Endothelial cell of umbilical vein (primary cell): ENCODE results near the gene SUMO2. TPM values are rescaled to one million over a fixed set of nuclear protein-coding genes. Genes with fewer than 3 reads are reported as not detected.

Experiments used
- BruUV-seq: library from RNA; stranded (reverse); fragments of 400-500 nt; replicated peaks from 2 replicates; lab custom pipeline; 2021; lab: Mats Ljungman, UMichigan
- CTCF ChIA-PET: fragments of 300-600, 350-600 bp; sonication (Branson Sonifier 250); formaldehyde crosslinking; loops from one replicate; lab custom pipeline; 2021; ENCODE audit warnings: antibody characterized with exemption, inconsistent platforms; lab: Charles Lee
- POLR2A ChIA-PET: fragments of 300-600, 350-600 bp; sonication (Branson Sonifier 250); formaldehyde crosslinking; loops from one replicate; lab custom pipeline; 2021; ENCODE audit warnings: antibody characterized with exemption, inconsistent platforms; lab: Charles Lee
- DNase-seq: peaks from one replicate; pipeline ENCODE4 v3.0.0-alpha.2; 2011; ENCODE audit warnings: low read depth, low spot score
- FAIRE-seq: peaks from 2 replicates; lab custom pipeline; 2011; peaks lifted over from hg19 to GRCh38; lab: Jason Lieb, UNC
- H2AFZ ChIP-seq: 2 replicates; pipeline ENCODE4 v1.6.0; 2012; ENCODE audit warnings: low read depth, low read length, control low read depth, inconsistent platforms
- H3K27ac ChIP-seq: 2 replicates; pipeline ENCODE4 v1.5.1; 2011; ENCODE audit warnings: low read depth, mild to moderate bottlenecking, control low read depth, low read length, moderate library complexity; ENCODE audit not compliant: insufficient read depth
- H3K27me3 ChIP-seq, 2 experiments: 2 replicates each; pipeline versions ENCODE4 v1.6.0 to v1.6.1; 2011; ENCODE audit warnings: low read length in 2 of 2, mixed read lengths in 1 of 2; ENCODE audit not compliant: control insufficient read depth in 2 of 2, insufficient read depth in 2 of 2
- H3K36me3 ChIP-seq, 2 experiments: 2 replicates in 1 of 2; 3 replicates in 1 of 2; pipeline ENCODE4 v1.5.1; 2011; ENCODE audit warnings: low read length in 2 of 2, mild to moderate bottlenecking in 1 of 2, moderate library complexity in 1 of 2; ENCODE audit not compliant: control insufficient read depth in 2 of 2, insufficient read depth in 2 of 2; ENCODE audit errors: extremely low read depth in 1 of 2
- H3K4me1 ChIP-seq: 3 replicates; pipeline ENCODE4 v1.5.1; 2011; ENCODE audit warnings: mild to moderate bottlenecking, low read length; ENCODE audit not compliant: control insufficient read depth, insufficient read depth; ENCODE audit errors: extremely low read depth
- H3K4me2 ChIP-seq: 2 replicates; pipeline ENCODE4 v1.6.1; 2011; ENCODE audit warnings: low read length, control low read depth, mixed read lengths; ENCODE audit not compliant: insufficient read depth
- H3K4me3 ChIP-seq, 3 experiments: fragments of 200-600 bp in 1 of 3; sonication (generic), shearing (Covaris generic) in 1 of 3; replicated peaks in 1 of 3; 2 replicates each; pipeline ENCODE4 v1.5.1; 2011 to 2016; ENCODE audit warnings: control low read depth in 3 of 3, low read length in 3 of 3, mild to moderate bottlenecking in 2 of 3, inconsistent platforms in 1 of 3, low read depth in 1 of 3, moderate library complexity in 1 of 3; ENCODE audit not compliant: insufficient read depth in 1 of 3
- H3K79me2 ChIP-seq: 2 replicates; pipeline ENCODE4 v1.6.0; 2012; ENCODE audit warnings: low read length, inconsistent platforms; ENCODE audit not compliant: control insufficient read depth, insufficient read depth
- H3K9ac ChIP-seq: replicated peaks from 2 replicates; pipeline ENCODE3; 2011; ENCODE audit warnings: low read length, control low read depth; ENCODE audit not compliant: insufficient read depth; ENCODE audit errors: extremely low read depth
- H3K9me1 ChIP-seq: replicated peaks from 3 replicates; pipeline ENCODE4 v1.6.0; 2011; ENCODE audit warnings: mild to moderate bottlenecking, low read length; ENCODE audit not compliant: control insufficient read depth, insufficient read depth; ENCODE audit errors: extremely low read depth
- H3K9me3 ChIP-seq: replicated peaks from 2 replicates; pipeline ENCODE4 v1.5.1; 2012; ENCODE audit warnings: low read length, inconsistent platforms; ENCODE audit not compliant: control insufficient read depth, insufficient read depth
- H4K20me1 ChIP-seq: replicated peaks from 2 replicates; pipeline ENCODE3; 2011; ENCODE audit warnings: mild to moderate bottlenecking, low read length; ENCODE audit not compliant: control insufficient read depth, insufficient read depth; ENCODE audit errors: extremely low read depth
- CTCF ChIP-seq, 2 donors: IDR thresholded peaks; 1 replicate in 1 of 2; 2 replicates in 1 of 2; pipeline ENCODE4 v1.5.1; 2011; ENCODE audit warnings: low read length in 2 of 2, mild to moderate bottlenecking in 2 of 2, moderate library complexity in 2 of 2, control low read depth in 1 of 2, inconsistent platforms in 1 of 2, low read depth in 1 of 2; ENCODE audit not compliant: insufficient read depth in 1 of 2; ENCODE audit errors: extremely low read depth in 1 of 2
- EZH2 ChIP-seq: IDR thresholded peaks from 2 replicates; pipeline ENCODE4 v1.6.1; 2012; ENCODE audit warnings: borderline replicate concordance, low read depth, mild to moderate bottlenecking, moderate library complexity, low read length, inconsistent platforms; ENCODE audit not compliant: severe bottlenecking
- FOS ChIP-seq: IDR thresholded peaks from 2 replicates; pipeline ENCODE4 v1.6.1; 2011; ENCODE audit warnings: mild to moderate bottlenecking, low read length, moderate library complexity, borderline replicate concordance; ENCODE audit not compliant: insufficient read depth
- GATA2 ChIP-seq: IDR thresholded peaks from 2 replicates; pipeline ENCODE4 v1.7.0; 2011; ENCODE audit warnings: low read depth, mild to moderate bottlenecking, moderate library complexity, mixed read lengths, low read length; ENCODE audit not compliant: insufficient read length, insufficient read depth
- JUN ChIP-seq: IDR thresholded peaks from 2 replicates; pipeline ENCODE4 v1.6.1; 2011; ENCODE audit warnings: borderline replicate concordance, low read depth; ENCODE audit not compliant: insufficient read length, insufficient read depth
- MAX ChIP-seq: IDR thresholded peaks from 2 replicates; pipeline ENCODE4 v1.6.1; 2011; ENCODE audit not compliant: insufficient read depth, insufficient read length
- MYC ChIP-seq: IDR thresholded peaks from one replicate; pipeline ENCODE4 v1.6.1; 2011; ENCODE audit warnings: mild to moderate bottlenecking, low read depth, low read length
- POLR2A ChIP-seq: IDR thresholded peaks from 2 replicates; pipeline ENCODE4 v1.6.1; 2012; ENCODE audit warnings: low read depth, mild to moderate bottlenecking, control low read depth, low read length
- POLR2AphosphoS5 ChIP-seq: IDR thresholded peaks from 2 replicates; pipeline ENCODE4 v1.6.1; 2012; ENCODE audit warnings: low read depth, mild to moderate bottlenecking, control low read depth, low read length, moderate library complexity; ENCODE audit not compliant: insufficient read depth
- dilution Hi-C: fragments of 300-500 bp; cut with MboI; formaldehyde crosslinking; loops from one replicate; pipeline ENCODE4 v1.15.0; 2019; ENCODE audit warnings: low sequenced_read_pairs; ENCODE audit not compliant: extremely low pct_ligation_motif_present
- intact Hi-C: fragments of 100-400 bp; cut with micrococcal nuclease; formaldehyde crosslinking; loops from one replicate; pipeline ENCODE4 v1.10.0; 2022
- polyA plus RNA-seq, 4 experiments: library from polyadenylated mRNA; depleted of rRNA in 3 of 4; stranded (reverse) in 3 of 4; unstranded in 1 of 4; fragments of >200 nt; gene quantifications; 2 replicates each; pipeline versions ENCODE4 v1.2.1 to v1.2.3, GENCODE V29; 2011 to 2012; ENCODE audit warnings: missing spikeins in 1 of 4
- total RNA-seq: library from RNA; stranded (reverse); gene quantifications from 2 replicates; pipeline ENCODE4 v1.2.3, GENCODE V29; 2021

Gene SUMO2
- total and polyA plus RNA-seq, 2 donors (not counting 3 experiments of a cell fraction or from before 2014, with no cell fraction given): 75.6 to 437 TPM

GRCh38 chr17:75178453-75178852 is 4.3 kb downstream of the SUMO2 start:
- dilution Hi-C loops: no loop called here
- H4K20me1 ChIP-seq: peaks cover 5% of the 10 kb centered on the region
- no peak overlapping the region for H3K9ac ChIP-seq
- H3K4me3 ChIP-seq: no peak overlapping the region
- peaks cover 14 to 25% of the 10 kb centered on the region in 2 experiments for H3K36me3 ChIP-seq
- CTCF ChIA-PET: no interaction called here
- DNase-seq: no peak
- H3K4me2 ChIP-seq: no peak overlapping the region
- H3K9me3 ChIP-seq: no peaks in the 10 kb centered on the region
- intact Hi-C loops: no loop called here
- peaks cover 10% of the 10 kb centered on the region for H3K4me1 ChIP-seq
- H3K79me2 ChIP-seq: peaks cover 67% of the 10 kb centered on the region
- H2AFZ ChIP-seq: no peak overlapping the region
- H3K9me1 ChIP-seq: no peaks in the 10 kb centered on the region
- FAIRE-seq: no peak
- POLR2A ChIA-PET: no interaction called here
- BruUV-seq: no TSS peak
- no peak overlapping the region for H3K27ac ChIP-seq
- no peaks in the 10 kb centered on the region for H3K27me3 ChIP-seq
- TF ChIP-seq POLR2A (no peak), GATA2 (no peak), POLR2AphosphoS5 (no peak), MYC (no peak), CTCF (IDR thresholded peaks at IDR 0.05; ENCODE audit: extremely low read depth in 1 of 2, insufficient read depth in 1 of 2, low read depth in 1 of 2, low read length in 2 of 2) (no peak), MAX (no peak), FOS (no peak), EZH2 (no peak), JUN (no peak)
